ENCODE results near the gene PPIP5K2.

DNA sequence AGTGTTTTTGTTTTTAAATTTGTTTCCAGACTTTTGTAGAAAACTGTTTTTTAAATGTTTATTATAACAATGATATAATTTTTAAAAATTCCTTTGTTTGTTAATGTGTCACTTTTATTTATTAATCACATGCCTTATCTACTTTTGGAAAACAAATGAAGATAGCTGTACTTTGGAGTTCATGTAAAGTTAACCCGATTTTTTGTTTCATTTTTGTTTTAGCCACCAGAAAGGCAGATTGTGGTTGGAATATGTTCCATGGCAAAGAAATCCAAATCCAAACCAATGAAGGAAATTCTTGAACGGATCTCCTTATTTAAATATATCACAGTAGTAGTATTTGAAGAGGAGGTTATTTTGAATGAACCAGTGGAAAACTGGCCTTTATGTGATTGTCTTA lies 13.1 kb downstream of the PPIP5K2 start:
- TF ChIP-seq, protein P1, sequence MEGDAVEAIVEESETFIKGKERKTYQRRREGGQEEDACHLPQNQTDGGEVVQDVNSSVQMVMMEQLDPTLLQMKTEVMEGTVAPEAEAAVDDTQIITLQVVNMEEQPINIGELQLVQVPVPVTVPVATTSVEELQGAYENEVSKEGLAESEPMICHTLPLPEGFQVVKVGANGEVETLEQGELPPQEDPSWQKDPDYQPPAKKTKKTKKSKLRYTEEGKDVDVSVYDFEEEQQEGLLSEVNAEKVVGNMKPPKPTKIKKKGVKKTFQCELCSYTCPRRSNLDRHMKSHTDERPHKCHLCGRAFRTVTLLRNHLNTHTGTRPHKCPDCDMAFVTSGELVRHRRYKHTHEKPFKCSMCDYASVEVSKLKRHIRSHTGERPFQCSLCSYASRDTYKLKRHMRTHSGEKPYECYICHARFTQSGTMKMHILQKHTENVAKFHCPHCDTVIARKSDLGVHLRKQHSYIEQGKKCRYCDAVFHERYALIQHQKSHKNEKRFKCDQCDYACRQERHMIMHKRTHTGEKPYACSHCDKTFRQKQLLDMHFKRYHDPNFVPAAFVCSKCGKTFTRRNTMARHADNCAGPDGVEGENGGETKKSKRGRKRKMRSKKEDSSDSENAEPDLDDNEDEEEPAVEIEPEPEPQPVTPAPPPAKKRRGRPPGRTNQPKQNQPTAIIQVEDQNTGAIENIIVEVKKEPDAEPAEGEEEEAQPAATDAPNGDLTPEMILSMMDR (IDR thresholded peaks at IDR 0.05), result no peak
- TF ChIP-seq POLR2AphosphoS5 (IDR thresholded peaks at IDR 0.05) (no peak), POLR2A (IDR thresholded peaks at IDR 0.05) (no peak), EP300 (IDR thresholded peaks at IDR 0.05) (no peak)

All from gastroesophageal sphincter (tissue), 3 donors.